ENCODE data around the gene BROX. TPM values are rescaled to one million over a fixed set of nuclear protein-coding genes. Genes with fewer than 3 reads are reported as not detected.
A peak's percentile ranks its signal among the peaks of the same experiment; 100 is the strongest.

Gene BROX
- total RNA-seq, 1 experiment from 2014 or later: 44.9 TPM

GRCh38 chr1:222768592-222768991 is 56.2 kb downstream of the BROX start:
- Histone ChIP-seq H2AFZ (ENCODE audit: low read depth, low read length, poor library complexity, severe bottlenecking) (no peak overlapping the region), H3K79me2 (ENCODE audit: insufficient read depth, low read length) (no peaks in the 10 kb centered on the region), H3K9ac (ENCODE audit: low read length) (no peak overlapping the region), H3K9me2 (ENCODE audit: insufficient read depth) (no peaks in the 10 kb centered on the region), H4K20me1 (ENCODE audit: insufficient read depth) (no peaks in the 10 kb centered on the region), H3K36me3 (ENCODE audit: control insufficient read depth in 1 of 2, insufficient read depth in 2 of 2, low read length in 2 of 2) (no peaks in the 10 kb centered on the region), H3K4me3 (replicated peaks in 1 of 2; ENCODE audit: low read depth in 1 of 2, low read length in 2 of 2) (no peak overlapping the region), H3K9me3 (ENCODE audit: control insufficient read depth in 1 of 2, insufficient read depth in 1 of 2, low read depth in 1 of 2, low read length in 2 of 2) (peaks cover 8 to 14% of the 10 kb centered on the region in 2 experiments; a peak in 2 of 4 replicates), H3K4me1 (ENCODE audit: control insufficient read depth in 1 of 2, insufficient read depth in 2 of 2, low read length in 2 of 2) (no peaks in the 10 kb centered on the region), H3K4me2 (ENCODE audit: low read length) (no peak overlapping the region), H3K27me3 (ENCODE audit: insufficient read depth, low read length) (no peaks in the 10 kb centered on the region), H3K27ac (ENCODE audit: low read depth, low read length) (no peak overlapping the region)
- no TSS peak for BruUV-seq (replicated peaks)
- intact Hi-C loops (cut with micrococcal nuclease): no loop called here
- POLR2A ChIA-PET: no interaction called here
- ATAC-seq (no peak), DNase-seq (ENCODE audit: low read depth, low spot score) (no peak)
- RAD21 ChIA-PET (ENCODE audit: low non-redundant PET in 1 of 2, low total read pairs in 2 of 2, uncharacterized antibody in 2 of 2, unreplicated experiment in 2 of 2): no interaction called here
- CTCF ChIA-PET: no interaction called here
- no peak for TF ChIP-seq YY1 (IDR thresholded peaks at IDR 0.05; ENCODE audit: extremely low read depth, insufficient replicate concordance, low read depth, low read length)
- TF ChIP-seq POLR2AphosphoS5 (IDR thresholded peaks at IDR 0.05; ENCODE audit: low read depth, low read length): no peak
- no peak for TF ChIP-seq MAX (IDR thresholded peaks at IDR 0.05)
- TF ChIP-seq, protein P1, sequence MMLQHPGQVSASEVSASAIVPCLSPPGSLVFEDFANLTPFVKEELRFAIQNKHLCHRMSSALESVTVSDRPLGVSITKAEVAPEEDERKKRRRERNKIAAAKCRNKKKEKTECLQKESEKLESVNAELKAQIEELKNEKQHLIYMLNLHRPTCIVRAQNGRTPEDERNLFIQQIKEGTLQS (IDR thresholded peaks at IDR 0.05): no peak
- TF ChIP-seq EGR1 (IDR thresholded peaks at IDR 0.05; ENCODE audit: low read depth): no peak
- no peak for TF ChIP-seq CBX3 (IDR thresholded peaks at IDR 0.05; ENCODE audit: low read depth)
- TF ChIP-seq ZFX (IDR thresholded peaks at IDR 0.05): no peak
- TF ChIP-seq ELF1 (IDR thresholded peaks at IDR 0.05; ENCODE audit: borderline replicate concordance, low read depth): no peak

DNA sequence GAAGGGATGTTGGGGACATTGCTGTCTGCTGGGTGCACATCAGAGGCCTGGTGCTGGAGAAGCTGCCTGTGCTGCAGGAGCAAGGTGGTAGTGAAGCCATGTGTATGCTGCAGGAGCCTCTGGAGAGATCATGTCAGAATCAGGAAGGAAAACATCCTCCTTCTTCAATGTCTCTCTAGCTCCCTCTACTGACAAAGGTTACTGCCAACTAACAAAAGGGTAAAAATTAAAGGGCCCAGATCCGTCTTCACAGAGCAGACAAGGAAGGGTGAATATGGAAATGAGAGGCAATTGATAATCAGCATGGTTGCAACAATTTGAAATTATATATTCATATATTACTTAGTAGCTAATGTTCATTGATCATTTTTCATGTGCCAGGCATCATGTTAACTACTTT is 56.8 kb downstream of the BROX start:
- intact Hi-C loops (cut with micrococcal nuclease): no loop called here
- H3K79me2 ChIP-seq (ENCODE audit: insufficient read depth, low read length): no peaks in the 10 kb centered on the region
- no peak overlapping the region for H3K4me2 ChIP-seq (ENCODE audit: low read length)
- H3K27ac ChIP-seq (ENCODE audit: low read depth, low read length): no peak overlapping the region
- H3K9ac ChIP-seq (ENCODE audit: low read length): no peak overlapping the region
- CTCF ChIA-PET: no interaction called here
- no peaks in the 10 kb centered on the region for H3K36me3 ChIP-seq (ENCODE audit: control insufficient read depth in 1 of 2, insufficient read depth in 2 of 2, low read length in 2 of 2)
- POLR2A ChIA-PET: no interaction called here
- RAD21 ChIA-PET (ENCODE audit: low non-redundant PET in 1 of 2, low total read pairs in 2 of 2, uncharacterized antibody in 2 of 2, unreplicated experiment in 2 of 2): no interaction called here
- TF ChIP-seq ZBTB33 (IDR thresholded peaks at IDR 0.05; ENCODE audit: extremely low read depth, insufficient replicate concordance, low read length): no peak
- TF ChIP-seq EGR1 (IDR thresholded peaks at IDR 0.05; ENCODE audit: low read depth): no peak
- peak; percentile 17; the same call in 1 of the 2 replicates for TF ChIP-seq RAD21 (IDR thresholded peaks at IDR 0.05; ENCODE audit: low read depth)
- TF ChIP-seq, protein P2, sequence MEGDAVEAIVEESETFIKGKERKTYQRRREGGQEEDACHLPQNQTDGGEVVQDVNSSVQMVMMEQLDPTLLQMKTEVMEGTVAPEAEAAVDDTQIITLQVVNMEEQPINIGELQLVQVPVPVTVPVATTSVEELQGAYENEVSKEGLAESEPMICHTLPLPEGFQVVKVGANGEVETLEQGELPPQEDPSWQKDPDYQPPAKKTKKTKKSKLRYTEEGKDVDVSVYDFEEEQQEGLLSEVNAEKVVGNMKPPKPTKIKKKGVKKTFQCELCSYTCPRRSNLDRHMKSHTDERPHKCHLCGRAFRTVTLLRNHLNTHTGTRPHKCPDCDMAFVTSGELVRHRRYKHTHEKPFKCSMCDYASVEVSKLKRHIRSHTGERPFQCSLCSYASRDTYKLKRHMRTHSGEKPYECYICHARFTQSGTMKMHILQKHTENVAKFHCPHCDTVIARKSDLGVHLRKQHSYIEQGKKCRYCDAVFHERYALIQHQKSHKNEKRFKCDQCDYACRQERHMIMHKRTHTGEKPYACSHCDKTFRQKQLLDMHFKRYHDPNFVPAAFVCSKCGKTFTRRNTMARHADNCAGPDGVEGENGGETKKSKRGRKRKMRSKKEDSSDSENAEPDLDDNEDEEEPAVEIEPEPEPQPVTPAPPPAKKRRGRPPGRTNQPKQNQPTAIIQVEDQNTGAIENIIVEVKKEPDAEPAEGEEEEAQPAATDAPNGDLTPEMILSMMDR (IDR thresholded peaks at IDR 0.05 in 2 of 3, conservative IDR thresholded peaks at IDR 0.05 in 1 of 3; ENCODE audit: borderline replicate concordance in 1 of 3, insufficient read depth in 1 of 3, low read depth in 2 of 3, low read length in 2 of 3): peak; percentile 11 to 58 (median 26); a peak in 3 of 6 replicates
- no peak for TF ChIP-seq CEBPB (IDR thresholded peaks at IDR 0.05; ENCODE audit: low read depth)
- TF ChIP-seq CBX3 (IDR thresholded peaks at IDR 0.05; ENCODE audit: low read depth): peak; percentile 97
- TF ChIP-seq, protein P1 (IDR thresholded peaks at IDR 0.05): no peak
- no peaks in the 10 kb centered on the region for H3K9me2 ChIP-seq (ENCODE audit: insufficient read depth)
- no peaks in the 10 kb centered on the region for H3K4me1 ChIP-seq (ENCODE audit: control insufficient read depth in 1 of 2, insufficient read depth in 2 of 2, low read length in 2 of 2)
- H2AFZ ChIP-seq (ENCODE audit: low read depth, low read length, poor library complexity, severe bottlenecking): no peak overlapping the region
- BruUV-seq (replicated peaks): no TSS peak
- DNase-seq (ENCODE audit: low read depth, low spot score) (peak; percentile 24), ATAC-seq (peak; percentile 50; the same call in 1 of the 2 replicates)
- H4K20me1 ChIP-seq (ENCODE audit: insufficient read depth): no peaks in the 10 kb centered on the region
- no peaks in the 10 kb centered on the region for H3K27me3 ChIP-seq (ENCODE audit: insufficient read depth, low read length)
- no peak overlapping the region for H3K4me3 ChIP-seq (replicated peaks in 1 of 2; ENCODE audit: low read depth in 1 of 2, low read length in 2 of 2)
- H3K9me3 ChIP-seq (ENCODE audit: control insufficient read depth in 1 of 2, insufficient read depth in 1 of 2, low read depth in 1 of 2, low read length in 2 of 2): peaks cover 8 to 14% of the 10 kb centered on the region in 2 experiments; a peak in 2 of 4 replicates

Data from HCT116 (cell line).